HG02981 (cell line): ENCODE data around the gene IL4I1.
"Not testable (repeated sequence)": the region's sequence is repeated elsewhere in the genome, so short reads cannot be mapped to it uniquely, and the experiment has no call there.

Source experiments
- ATAC-seq: cut with Tn5 transposase; IDR thresholded peaks from one replicate; pipeline ENCODE4 v1.9.1; 2021; ENCODE audit warnings: mild to moderate bottlenecking, moderate library complexity; ENCODE audit not compliant: unreplicated experiment

IL4I1 gene

GRCh38 chr19:49896863-49897621, at the start of gene IL4I1:
TSS of gene IL4I1 (minus strand) at chr19:49896887. CDS start at chr19:49896160, 727 bp downstream.
- peak; percentile 46 for ATAC-seq

- no peak for ATAC-seq
Measured at GRCh38 chr19:49946415-49946814, 49.7 kb upstream of the IL4I1 start.

DNA sequence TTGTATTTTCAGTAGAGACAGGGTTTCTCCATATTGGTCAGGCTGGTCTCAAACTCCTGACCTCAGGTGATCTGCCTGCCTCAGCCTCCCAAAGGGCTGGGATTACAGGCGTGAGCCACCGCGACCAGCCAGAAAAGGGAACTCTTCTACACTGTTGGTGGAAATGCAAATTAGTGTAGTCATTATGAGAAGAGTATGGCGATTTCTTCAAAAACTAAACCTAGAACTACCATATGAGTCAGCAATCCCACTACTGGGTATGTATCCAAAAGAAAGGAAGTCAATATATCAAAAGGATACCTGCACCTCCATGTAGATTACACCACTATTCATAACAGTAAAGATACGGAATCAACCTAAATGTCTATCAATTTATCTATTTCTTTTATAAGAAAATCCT, 47.9 kb upstream of the IL4I1 start:
- ATAC-seq, result not testable (repeated sequence)

- no peak for ATAC-seq
Measured at GRCh38 chr19:49940482-49940791, 43.8 kb upstream of the IL4I1 start.

DNA sequence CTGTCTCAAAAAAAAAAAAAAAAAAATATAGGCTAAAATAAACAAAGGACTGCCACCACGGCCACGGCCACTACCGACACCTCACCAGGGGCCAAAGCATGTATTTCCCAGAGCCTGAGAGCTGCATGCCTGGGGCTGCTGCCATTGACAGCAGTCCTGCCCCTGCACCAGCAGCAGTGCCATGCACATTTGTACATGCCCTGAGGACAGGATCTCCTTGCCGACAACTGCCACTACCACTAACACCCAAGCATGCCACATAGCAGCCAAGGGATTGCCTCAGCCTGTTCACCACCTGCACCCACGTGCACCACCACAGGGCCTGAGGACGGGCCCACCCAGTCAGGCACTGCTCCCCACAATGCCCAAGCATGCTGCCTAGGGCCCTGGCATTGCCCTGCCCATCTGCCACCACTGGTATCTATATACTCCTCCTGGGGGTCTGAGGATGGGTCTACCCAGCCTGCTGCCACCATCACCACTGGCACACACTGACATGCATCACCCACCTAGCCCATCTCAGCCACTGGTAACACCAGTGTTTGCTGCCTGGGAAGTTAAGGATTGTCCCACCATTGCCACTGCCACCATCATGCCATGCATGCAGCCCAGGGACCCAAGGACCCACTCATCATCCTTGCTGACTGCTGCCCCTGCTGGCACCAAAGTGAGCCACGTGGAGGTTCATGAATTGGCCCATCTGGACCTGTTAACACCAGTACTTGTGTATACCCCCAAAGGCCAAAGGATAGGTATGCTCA, 43.2 kb upstream of the IL4I1 start:
- ATAC-seq, result no peak

GRCh38 chr19:49938662-49939061, 42.0 kb upstream of the IL4I1 start:
- no peak for ATAC-seq

DNA sequence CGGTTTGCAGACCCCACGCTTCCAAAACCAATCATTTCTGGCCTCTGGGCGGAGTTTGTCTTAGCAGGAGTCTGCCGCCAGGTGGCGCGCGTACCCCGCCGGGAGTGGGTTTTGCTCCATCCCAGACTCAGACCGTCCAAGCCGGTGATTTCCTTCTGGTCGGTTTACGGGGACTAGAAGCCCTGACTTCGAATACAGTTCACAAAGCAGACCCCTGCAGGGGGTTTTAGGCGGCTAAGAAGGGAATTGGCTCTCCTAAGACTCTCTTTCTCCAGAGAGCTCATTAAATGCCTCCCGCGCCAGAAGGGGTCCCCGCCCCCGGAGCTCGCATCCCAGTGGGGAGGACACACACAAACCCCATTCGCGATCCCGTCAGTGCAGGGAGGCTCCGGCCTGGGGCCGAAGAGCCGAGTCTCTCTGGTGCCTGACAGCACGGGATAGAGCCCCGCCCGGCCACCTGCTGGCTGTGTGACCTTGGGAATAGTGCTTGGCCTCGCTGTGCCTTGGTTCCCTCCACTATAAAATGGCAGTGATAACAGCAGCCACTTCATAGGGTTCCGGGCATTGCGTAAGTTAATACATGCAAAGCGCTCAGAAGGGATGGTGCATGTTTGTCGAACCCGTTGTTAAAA, 41.2 kb upstream of the IL4I1 start:
- no peak for ATAC-seq

- ATAC-seq, result no peak
Measured at GRCh38 chr19:49936549-49936948, 39.9 kb upstream of the IL4I1 start.

- ATAC-seq, result no peak
Measured at GRCh38 chr19:49933643-49934042, 37.0 kb upstream of the IL4I1 start.

DNA sequence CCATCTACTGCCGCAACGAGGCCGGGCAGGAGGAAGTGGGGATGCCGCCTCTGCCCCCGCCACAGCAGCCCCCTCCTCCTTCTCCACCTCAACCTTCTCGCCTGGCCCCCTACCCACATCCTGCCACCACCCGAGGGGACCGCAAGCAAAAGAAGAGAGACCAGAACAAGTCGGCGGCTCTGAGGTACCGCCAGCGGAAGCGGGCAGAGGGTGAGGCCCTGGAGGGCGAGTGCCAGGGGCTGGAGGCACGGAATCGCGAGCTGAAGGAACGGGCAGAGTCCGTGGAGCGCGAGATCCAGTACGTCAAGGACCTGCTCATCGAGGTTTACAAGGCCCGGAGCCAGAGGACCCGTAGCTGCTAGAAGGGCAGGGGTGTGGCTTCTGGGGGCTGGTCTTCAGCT, 36.0 kb upstream of the IL4I1 start:
- no peak for ATAC-seq

DNA sequence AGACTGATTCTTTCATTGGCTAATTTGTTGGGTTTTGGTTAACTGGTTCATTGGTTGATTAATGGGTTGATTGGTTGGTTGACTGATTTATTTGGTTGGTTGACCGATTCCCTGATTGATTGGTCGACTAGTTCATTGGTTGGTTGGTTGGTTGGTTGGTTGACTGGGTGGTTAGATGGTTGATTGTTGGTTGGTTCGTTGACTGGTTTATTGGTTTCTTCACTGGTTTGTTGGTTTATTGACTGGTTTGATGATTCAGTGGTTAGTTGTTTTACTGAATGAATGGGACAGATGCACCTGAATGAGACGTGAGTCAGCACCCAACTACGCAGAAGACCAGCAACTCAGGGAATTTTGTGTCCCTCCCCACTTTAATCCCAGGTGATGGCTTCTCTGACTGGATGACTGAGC, 35.4 kb upstream of the IL4I1 start:
- no peak for ATAC-seq

DNA sequence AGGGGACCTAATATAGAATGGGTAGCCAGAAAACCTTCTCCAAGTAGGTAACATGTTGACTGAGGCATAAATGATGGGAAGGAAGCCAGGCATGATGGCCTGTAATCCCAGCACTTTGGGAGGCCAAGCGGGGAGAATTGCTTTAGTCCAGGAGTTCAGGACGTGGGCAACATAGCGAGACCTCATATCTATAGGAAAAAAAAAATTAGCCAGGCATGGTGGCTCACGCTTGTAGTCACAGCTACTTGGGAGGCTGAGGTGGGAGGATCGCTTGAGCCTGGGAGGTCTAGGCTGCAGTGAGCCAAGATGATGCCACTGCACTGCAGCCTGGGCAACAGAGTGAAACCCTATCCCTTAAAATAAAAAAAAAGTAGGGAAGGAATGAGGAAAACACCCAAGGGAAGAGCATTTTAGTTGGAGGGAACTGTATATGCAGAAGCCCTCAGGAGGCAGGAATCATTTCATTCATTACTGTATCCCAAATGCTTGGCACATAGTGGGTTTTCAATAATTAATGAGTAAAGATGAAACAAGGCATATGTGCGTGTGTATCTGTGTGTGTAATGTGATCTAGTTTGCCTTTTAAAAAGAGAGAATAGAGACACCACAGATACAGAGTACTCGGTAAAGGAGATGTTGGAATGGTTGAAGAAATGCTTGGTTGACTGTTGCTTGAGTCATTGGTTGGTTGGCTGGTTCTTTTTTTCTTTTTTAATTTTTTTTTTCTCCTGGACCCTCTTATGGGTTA, 34.8 kb upstream of the IL4I1 start:
- ATAC-seq, result no peak

DNA sequence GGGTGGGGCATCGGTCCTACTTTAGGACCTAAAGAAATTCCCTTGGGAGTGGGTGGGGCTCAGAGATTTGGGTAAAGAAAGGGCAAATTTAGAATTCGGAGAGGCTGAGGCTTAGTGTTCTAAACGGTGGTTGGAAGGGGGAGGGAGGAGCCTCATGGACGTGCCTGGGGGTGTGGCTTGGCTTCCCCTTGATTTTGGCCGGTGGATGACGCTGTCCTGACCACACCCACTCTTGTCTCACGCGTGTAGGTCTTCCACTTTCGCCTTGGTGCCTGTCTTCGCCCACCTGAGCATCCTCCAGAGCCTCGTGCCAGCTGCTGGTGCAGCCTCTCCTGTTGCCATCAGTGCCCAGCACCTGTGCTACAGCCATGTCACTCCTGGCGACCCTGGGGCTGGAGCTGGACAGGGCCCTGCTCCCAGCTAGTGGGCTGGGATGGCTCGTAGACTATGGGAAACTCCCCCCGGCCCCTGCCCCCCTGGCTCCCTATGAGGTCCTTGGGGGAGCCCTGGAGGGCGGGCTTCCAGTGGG, 33.9 kb upstream of the IL4I1 start:
- ATAC-seq, result no peak

- ATAC-seq, result peak; percentile 68
Measured at GRCh38 chr19:49929611-49930482, 33.2 kb upstream of the IL4I1 start.

DNA sequence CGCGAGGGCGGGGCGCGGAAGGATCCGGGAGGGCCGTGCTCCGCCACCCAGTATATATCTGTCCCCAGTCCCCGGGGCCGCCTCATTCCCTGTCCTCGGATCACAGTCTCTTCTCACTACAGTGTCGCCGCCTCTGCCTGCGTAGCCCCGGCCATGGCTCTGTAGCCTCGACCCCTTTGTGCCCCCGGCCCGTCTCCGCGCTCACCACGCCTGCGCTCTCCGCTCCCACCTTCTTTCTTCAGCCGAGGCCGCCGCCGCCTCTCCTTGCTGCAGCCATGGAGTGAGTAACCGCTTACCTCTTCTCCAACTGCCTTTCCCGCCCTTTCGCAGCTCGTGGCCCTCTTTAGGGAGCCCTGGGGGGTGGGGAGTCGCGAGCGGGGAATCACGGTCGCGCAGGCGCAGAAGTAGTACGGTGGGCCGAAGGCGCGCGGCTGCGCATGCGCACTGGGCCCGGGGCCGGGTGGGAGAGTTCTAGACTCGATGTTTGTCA, 32.5 kb upstream of the IL4I1 start, which contains the start of the genes ATF5 and NUP62:
ATF5 (plus strand) TSS at position 85 of the 490 bp plus-strand sequence. CDS start 1,646 bp downstream, outside the sequence.
NUP62 (minus strand) TSS at position 384 of the 490 bp plus-strand sequence. CDS start 19,697 bp downstream, outside the sequence.
- peak; percentile 53 for ATAC-seq

DNA sequence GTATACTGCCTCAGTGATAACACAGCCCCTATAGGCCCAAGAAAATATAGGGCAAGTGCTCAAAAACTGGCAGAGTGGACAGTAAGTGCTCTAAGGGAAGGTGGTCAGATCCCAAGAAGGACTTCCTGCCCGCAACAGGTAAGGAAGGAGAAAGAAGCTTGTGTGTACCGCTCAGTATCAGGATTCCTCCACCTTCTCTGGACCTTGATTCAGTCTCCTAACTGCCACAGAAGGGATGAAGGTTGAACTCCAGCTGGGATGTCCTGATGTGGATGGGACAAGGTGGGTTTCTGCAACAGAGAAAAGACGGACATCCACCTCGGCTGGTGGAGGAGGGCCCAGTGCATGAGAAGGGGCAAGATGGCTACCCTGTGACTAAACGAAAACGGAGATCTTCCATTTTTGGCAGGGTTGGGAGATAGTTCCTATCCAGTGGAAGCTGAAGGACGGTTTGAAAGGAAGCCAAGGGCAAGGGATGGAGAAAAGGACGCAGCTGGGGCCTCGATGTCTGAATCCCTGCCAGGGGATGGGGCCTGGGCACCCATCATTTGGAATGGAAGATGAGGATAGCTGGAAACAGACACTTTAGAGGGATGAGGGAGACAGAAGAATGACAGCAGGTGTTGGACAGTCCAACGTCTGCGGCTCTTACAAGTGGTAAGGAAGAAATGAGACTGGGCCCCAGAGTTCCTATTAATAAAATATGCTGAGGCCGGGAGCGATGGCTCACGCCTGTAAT, 31.0 kb upstream of the IL4I1 start:
- no peak for ATAC-seq

DNA sequence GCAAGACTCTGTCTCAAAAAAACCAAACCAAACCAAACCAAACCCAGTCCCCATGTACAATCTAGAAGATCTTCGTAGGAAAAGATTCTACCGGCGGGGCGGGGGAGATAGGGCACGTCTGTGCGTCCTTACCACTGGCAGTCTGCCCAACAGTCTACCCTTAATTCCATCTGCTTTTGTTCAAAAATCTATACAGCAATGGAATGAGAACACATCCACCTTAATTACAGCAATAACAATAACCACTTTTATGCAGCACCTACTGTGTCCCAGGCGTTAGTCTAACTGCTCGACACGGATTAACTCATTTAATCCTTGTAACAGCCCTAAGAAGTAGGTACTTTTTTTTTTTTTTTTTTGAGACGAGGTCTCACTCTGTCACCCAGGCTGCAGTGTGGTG, 29.8 kb upstream of the IL4I1 start:
- no peak for ATAC-seq

- ATAC-seq, result no peak
Measured at GRCh38 chr19:49925486-49925885, 28.8 kb upstream of the IL4I1 start.

DNA sequence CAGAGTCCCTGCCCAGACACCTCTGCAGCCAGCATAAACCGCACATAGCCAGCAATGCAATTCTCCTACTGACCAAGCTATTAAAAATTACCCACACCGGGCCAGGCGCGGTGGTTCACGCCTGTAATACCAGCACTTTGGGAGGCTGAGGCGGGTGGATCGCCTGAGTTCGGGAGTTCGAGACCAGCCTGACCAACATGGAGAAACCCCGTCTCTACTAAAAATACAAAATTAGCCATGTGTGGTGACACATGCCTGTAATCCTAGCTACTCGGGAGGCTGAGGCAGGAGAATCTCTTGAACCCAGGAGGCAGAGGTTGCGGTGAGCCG, 28.2 kb upstream of the IL4I1 start:
- ATAC-seq, result not testable (repeated sequence)
